ENCODE measurements around the gene ADGRG2.

The ADGRG2 gene

DNA sequence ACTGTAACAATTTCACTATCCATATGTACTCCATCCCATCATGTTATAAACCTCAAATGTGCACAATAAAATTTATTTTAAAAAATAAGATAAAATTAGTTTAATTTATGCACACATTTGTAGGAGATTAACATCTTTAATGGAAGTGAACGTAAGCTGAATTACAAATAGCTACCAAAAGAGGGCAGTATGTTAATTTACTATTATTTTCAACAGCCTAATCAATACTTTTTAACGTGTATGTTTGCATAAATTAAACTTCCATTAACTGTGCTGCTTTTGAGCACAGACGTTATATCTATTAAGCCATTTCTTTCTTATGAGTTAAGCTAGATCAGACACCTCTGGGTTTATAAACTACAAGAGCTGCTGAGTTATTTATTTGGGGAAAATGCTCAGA lies 81.9 kb downstream of the ADGRG2 start:
- H3K4me2 ChIP-seq (ENCODE audit: insufficient read depth, low read length) = no peak overlapping the region
- TF ChIP-seq, protein P1, sequence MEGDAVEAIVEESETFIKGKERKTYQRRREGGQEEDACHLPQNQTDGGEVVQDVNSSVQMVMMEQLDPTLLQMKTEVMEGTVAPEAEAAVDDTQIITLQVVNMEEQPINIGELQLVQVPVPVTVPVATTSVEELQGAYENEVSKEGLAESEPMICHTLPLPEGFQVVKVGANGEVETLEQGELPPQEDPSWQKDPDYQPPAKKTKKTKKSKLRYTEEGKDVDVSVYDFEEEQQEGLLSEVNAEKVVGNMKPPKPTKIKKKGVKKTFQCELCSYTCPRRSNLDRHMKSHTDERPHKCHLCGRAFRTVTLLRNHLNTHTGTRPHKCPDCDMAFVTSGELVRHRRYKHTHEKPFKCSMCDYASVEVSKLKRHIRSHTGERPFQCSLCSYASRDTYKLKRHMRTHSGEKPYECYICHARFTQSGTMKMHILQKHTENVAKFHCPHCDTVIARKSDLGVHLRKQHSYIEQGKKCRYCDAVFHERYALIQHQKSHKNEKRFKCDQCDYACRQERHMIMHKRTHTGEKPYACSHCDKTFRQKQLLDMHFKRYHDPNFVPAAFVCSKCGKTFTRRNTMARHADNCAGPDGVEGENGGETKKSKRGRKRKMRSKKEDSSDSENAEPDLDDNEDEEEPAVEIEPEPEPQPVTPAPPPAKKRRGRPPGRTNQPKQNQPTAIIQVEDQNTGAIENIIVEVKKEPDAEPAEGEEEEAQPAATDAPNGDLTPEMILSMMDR (IDR thresholded peaks at IDR 0.05; ENCODE audit: borderline replicate concordance, extremely low read depth, low read length, poor library complexity, severe bottlenecking) = peak; percentile 22
- TF ChIP-seq EZH2 (IDR thresholded peaks at IDR 0.05; ENCODE audit: borderline replicate concordance, low read depth, low read length, severe bottlenecking) = no peak
- no peak overlapping the region for H3K4me3 ChIP-seq (ENCODE audit: low read depth in 1 of 2, low read length in 2 of 2)
- no peaks in the 10 kb centered on the region for H3K79me2 ChIP-seq (ENCODE audit: insufficient read depth, low read length)
- DNase-seq = no peak
- no peak overlapping the region for H3K9ac ChIP-seq (ENCODE audit: low read depth, low read length)
- no peak for ATAC-seq (ENCODE audit: insufficient read depth, low read depth)
- no peak overlapping the region for H3K27ac ChIP-seq (ENCODE audit: low read length)
- no peaks in the 10 kb centered on the region for H3K27me3 ChIP-seq (ENCODE audit: insufficient read depth, low read length, poor library complexity)
- H3K4me1 ChIP-seq (ENCODE audit: insufficient read depth, low read length) = no peaks in the 10 kb centered on the region
- no peaks in the 10 kb centered on the region for H3K36me3 ChIP-seq (ENCODE audit: insufficient read depth, low read length)
- no peaks in the 10 kb centered on the region for H4K20me1 ChIP-seq (ENCODE audit: insufficient read depth, low read length)
- H3K9me3 ChIP-seq (ENCODE audit: insufficient read depth, low read length, severe bottlenecking) = no peaks in the 10 kb centered on the region
- H2AFZ ChIP-seq (ENCODE audit: low read depth, low read length) = no peak overlapping the region

DNA sequence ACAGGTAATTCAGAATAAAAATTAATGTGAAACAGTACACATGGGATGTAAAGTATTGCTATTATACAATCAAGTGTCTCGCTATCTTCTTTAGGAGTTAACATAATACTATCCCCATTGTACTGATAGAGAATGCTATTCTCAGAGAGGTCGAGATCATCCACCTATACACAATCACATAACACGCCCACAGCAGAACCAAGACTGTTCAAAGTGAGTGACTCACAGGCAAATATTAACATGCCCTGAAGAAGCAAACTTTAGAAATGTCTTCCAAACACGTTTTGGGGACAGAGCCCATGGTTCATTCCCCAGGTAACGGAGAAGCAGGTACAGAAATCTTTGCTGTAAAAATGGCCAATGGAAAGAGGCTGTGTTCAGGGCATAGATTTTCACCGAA lies 88.2 kb downstream of the ADGRG2 start:
- Histone ChIP-seq H3K27me3 (ENCODE audit: insufficient read depth, low read length, poor library complexity) (no peaks in the 10 kb centered on the region), H3K4me2 (ENCODE audit: insufficient read depth, low read length) (no peak overlapping the region), H3K4me3 (ENCODE audit: low read depth in 1 of 2, low read length in 2 of 2) (no peak overlapping the region), H3K9ac (ENCODE audit: low read depth, low read length) (no peak overlapping the region), H3K4me1 (ENCODE audit: insufficient read depth, low read length) (no peaks in the 10 kb centered on the region), H3K79me2 (ENCODE audit: insufficient read depth, low read length) (no peaks in the 10 kb centered on the region), H3K27ac (ENCODE audit: low read length) (no peak overlapping the region), H4K20me1 (ENCODE audit: insufficient read depth, low read length) (no peaks in the 10 kb centered on the region), H3K9me3 (ENCODE audit: insufficient read depth, low read length, severe bottlenecking) (no peaks in the 10 kb centered on the region), H3K36me3 (ENCODE audit: insufficient read depth, low read length) (no peaks in the 10 kb centered on the region), H2AFZ (ENCODE audit: low read depth, low read length) (no peak overlapping the region)
- DNase-seq = no peak
- TF ChIP-seq, protein P1 (IDR thresholded peaks at IDR 0.05; ENCODE audit: borderline replicate concordance, extremely low read depth, low read length, poor library complexity, severe bottlenecking) = no peak
- no peak for TF ChIP-seq EZH2 (IDR thresholded peaks at IDR 0.05; ENCODE audit: borderline replicate concordance, low read depth, low read length, severe bottlenecking)
- no peak for ATAC-seq (ENCODE audit: insufficient read depth, low read depth)

DNA sequence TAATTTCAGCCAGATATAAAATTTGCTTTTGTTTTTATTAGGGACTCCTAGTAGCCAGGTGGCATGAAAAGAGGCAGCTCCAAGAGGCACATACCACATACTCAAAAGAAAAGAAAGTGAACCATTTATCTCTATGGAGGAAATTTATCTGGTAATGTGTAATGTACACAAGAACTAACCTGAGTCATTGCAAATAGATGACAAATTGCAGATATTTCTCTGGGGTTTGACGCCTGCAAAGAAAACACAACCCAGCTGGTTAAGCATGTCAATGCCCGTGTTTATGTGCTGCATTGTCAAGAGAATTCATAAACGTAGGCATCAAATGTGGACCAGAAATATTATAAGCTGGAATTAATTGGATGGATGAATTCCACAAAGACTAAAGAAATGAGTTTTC lies 91.5 kb downstream of the ADGRG2 start:
- Histone ChIP-seq H3K27ac (ENCODE audit: low read length) (no peak overlapping the region), H3K27me3 (ENCODE audit: insufficient read depth, low read length, poor library complexity) (no peaks in the 10 kb centered on the region), H3K4me1 (ENCODE audit: insufficient read depth, low read length) (no peaks in the 10 kb centered on the region), H3K9me3 (ENCODE audit: insufficient read depth, low read length, severe bottlenecking) (no peaks in the 10 kb centered on the region), H3K79me2 (ENCODE audit: insufficient read depth, low read length) (no peaks in the 10 kb centered on the region), H3K4me2 (ENCODE audit: insufficient read depth, low read length) (no peak overlapping the region), H4K20me1 (ENCODE audit: insufficient read depth, low read length) (no peaks in the 10 kb centered on the region), H3K9ac (ENCODE audit: low read depth, low read length) (no peak overlapping the region), H3K4me3 (ENCODE audit: low read depth in 1 of 2, low read length in 2 of 2) (no peak overlapping the region), H3K36me3 (ENCODE audit: insufficient read depth, low read length) (no peaks in the 10 kb centered on the region), H2AFZ (ENCODE audit: low read depth, low read length) (no peak overlapping the region)
- DNase-seq (no peak), ATAC-seq (ENCODE audit: insufficient read depth, low read depth) (no peak)
- TF ChIP-seq, protein P1 (IDR thresholded peaks at IDR 0.05; ENCODE audit: borderline replicate concordance, extremely low read depth, low read length, poor library complexity, severe bottlenecking) = no peak

DNA sequence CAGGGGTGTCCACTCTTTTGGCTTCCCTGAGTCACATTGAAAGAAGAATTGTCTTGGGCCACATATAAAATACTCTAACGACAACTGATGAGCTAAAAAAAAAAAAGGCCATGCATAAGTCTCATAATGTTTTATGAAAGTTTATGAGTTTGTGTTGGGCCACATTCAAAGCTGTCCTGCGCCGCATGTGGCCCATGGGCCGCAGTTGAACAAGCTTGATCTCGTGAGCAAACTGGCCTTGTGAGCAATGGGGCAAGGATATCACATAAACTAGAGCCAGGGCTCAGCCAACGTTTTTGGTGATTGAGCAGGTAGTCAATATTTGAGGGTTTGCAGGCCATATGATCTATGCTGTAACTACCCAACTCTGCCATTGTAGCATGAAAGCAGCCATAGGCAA lies 93.7 kb downstream of the ADGRG2 start:
- Histone ChIP-seq H3K27me3 (ENCODE audit: insufficient read depth, low read length, poor library complexity) (no peaks in the 10 kb centered on the region), H3K79me2 (ENCODE audit: insufficient read depth, low read length) (no peaks in the 10 kb centered on the region), H3K36me3 (ENCODE audit: insufficient read depth, low read length) (no peaks in the 10 kb centered on the region), H3K9me3 (ENCODE audit: insufficient read depth, low read length, severe bottlenecking) (no peaks in the 10 kb centered on the region), H3K9ac (ENCODE audit: low read depth, low read length) (no peak overlapping the region), H3K4me1 (ENCODE audit: insufficient read depth, low read length) (no peaks in the 10 kb centered on the region), H4K20me1 (ENCODE audit: insufficient read depth, low read length) (no peaks in the 10 kb centered on the region), H3K4me3 (ENCODE audit: low read depth in 1 of 2, low read length in 2 of 2) (no peak overlapping the region), H3K4me2 (ENCODE audit: insufficient read depth, low read length) (no peak overlapping the region), H2AFZ (ENCODE audit: low read depth, low read length) (no peak overlapping the region), H3K27ac (ENCODE audit: low read length) (no peak overlapping the region)
- ATAC-seq (ENCODE audit: insufficient read depth, low read depth) (no peak), DNase-seq (no peak)
- TF ChIP-seq, protein P1 (IDR thresholded peaks at IDR 0.05; ENCODE audit: borderline replicate concordance, extremely low read depth, low read length, poor library complexity, severe bottlenecking) = no peak
- no peak for TF ChIP-seq EZH2 (IDR thresholded peaks at IDR 0.05; ENCODE audit: borderline replicate concordance, low read depth, low read length, severe bottlenecking)
